ENCODE measurements around the gene TCF7L1.

Gene TCF7L1

DNA sequence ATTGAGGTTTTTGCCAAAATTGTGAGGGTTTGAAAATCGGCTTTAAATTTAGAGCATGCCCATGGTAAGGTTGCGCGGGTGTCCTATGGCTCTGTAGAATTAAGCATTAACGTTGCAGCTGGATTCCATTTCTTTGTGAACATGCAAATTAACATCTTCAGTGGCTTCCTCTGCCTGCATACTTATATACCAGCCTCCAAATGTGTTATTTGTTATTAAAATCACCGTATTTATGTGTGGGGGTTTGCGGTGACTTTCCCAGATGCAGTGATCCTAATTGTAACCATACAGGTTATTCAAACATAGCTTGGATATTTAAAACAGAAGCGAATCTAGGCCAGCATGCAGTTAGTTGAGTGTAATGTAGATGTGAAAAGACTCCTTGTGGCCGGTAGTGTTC, 114.4 kb downstream of the TCF7L1 start:
- DNase-seq (ENCODE audit: low read depth in 1 of 2, low spot score in 1 of 2) = no peak

DNA sequence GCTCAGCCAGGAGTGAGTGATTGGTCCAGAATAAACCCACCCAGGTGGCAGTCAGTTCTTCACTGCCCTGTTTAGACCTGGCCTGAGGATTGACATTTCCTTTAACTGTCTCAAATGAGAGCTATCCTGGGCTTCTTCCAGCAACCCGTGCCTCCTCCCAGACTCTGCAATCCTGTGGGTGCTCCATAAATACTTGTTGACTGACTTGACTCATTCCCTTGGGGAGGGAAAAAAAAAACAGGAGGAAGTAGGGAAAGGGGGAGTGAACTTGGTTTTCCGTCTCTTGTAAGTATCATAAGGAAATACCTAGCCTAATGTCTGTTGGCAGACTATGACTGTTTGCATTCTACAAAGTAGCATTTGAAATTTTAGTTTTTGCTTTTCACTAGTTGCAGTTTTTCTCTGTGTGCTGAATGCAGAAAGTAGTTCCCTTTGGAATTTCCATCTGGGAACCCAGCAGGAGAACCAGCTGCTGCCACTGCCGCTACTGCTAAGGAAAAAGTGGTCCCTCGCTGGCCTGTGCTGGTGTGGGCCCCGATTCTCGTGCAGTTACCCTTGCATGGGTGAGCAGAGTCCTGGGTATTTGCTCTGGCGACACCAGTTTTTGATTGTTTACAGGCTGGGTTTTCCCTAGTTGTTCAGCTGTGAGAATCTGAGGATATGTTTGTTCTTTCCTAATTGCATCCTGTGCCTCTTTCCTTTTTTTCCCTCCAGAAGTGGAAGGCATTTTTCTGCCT, 115.7 kb downstream of the TCF7L1 start:
- no peak for DNase-seq (ENCODE audit: low read depth in 1 of 2, low spot score in 1 of 2)

- no peak for DNase-seq (ENCODE audit: low read depth in 1 of 2, low spot score in 1 of 2)
Measured at GRCh38 chr2:85250045-85250444, 116.9 kb downstream of the TCF7L1 start.

- DNase-seq (ENCODE audit: low read depth in 1 of 2, low spot score in 1 of 2) = no peak
Measured at GRCh38 chr2:85251070-85251616, 118.0 kb downstream of the TCF7L1 start.

DNA sequence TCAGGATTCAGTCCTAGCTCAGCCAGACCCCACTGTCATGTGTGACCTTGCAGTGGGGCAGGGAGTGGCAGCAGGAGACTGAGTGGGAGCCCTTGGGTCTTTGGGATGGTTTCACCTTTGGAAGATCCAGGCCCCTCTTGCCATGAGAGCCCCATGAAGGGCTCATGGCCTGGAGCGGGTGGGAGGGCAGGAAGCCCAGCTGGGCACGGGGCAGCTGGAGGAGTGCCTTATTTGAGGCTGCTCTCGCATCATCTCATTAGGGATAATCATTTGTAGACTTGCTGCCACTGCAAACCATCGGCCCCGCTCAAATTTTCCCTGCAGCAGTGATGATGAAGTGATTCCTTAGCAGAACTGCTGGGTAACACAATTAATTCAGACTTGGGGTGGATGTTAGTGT, 120.7 kb downstream of the TCF7L1 start:
- no peak for DNase-seq (ENCODE audit: low read depth in 1 of 2, low spot score in 1 of 2)

DNA sequence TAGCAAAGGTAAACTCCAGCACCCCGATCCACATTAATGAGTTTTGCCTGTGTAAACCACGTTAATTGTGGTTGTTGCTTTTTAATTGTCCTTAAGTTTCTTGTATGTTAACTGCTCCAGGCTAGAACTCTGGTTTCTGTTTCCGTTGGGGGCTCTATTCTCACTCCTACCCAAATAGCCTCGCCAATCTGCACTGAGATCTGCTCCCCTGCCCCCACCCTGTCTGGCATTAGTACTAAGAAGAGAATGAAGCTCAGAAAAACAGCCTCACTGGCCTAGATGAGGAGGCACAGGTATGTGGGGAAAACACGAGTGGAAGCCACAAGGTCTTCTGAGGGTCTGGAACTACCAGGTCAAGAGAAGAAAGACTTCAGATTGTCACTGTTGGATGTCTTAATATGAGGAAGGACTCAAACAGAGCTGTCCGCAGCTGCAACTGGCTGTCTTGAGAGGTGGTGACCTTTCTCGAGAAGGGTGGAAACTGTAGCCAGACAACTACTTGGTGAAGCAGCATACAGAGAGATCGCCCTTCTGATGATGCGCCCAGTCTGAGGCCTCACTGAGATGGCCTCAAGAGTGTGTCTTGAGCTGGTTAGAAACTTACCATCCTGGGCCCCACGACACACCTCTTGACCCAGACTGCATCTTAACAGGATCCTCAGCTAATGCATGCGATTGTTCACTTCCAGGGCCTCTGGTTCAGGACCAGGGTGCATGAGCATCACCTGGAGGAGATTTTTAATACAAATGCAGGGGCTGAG, 121.5 kb downstream of the TCF7L1 start:
- no peak for DNase-seq (ENCODE audit: low read depth in 1 of 2, low spot score in 1 of 2)

GRCh38 chr2:85255456-85255812, 122.2 kb downstream of the TCF7L1 start:
- no peak for DNase-seq (ENCODE audit: low read depth in 1 of 2, low spot score in 1 of 2)

GRCh38 chr2:85255813-85256594, 122.8 kb downstream of the TCF7L1 start:
- no peak for DNase-seq (ENCODE audit: low read depth in 1 of 2, low spot score in 1 of 2)

DNA sequence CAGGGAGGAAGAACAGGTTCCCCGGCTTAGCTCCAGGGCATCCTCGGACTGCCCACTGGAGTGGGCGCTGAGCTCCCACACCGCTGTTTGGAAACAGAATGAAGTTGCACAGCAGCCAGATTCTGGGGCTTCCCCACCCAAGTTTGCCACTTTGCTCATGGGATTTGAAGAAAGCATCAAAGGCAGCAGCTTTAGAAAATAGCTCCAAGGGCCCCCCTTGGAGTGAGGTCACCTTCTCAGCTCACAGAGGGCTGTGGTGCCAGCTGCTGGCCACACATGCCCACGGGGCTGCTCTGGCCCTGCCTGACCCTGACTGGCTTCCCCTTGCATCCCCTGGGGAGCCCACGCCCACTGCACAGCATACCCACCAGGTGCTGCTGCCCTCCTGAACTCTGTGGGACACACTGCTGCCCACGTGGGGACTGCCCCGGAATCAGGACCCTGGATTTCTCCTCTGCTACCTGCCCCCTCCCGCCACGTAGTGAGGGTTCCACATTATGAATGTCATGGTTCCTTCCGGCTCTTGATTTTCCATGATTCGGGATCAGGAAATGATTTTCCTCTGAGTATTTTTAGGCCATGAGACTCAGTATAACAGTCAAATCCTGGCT, 124.3 kb downstream of the TCF7L1 start:
- DNase-seq (ENCODE audit: low read depth in 1 of 2, low spot score in 1 of 2) = no peak

- no peak for DNase-seq (ENCODE audit: low read depth in 1 of 2, low spot score in 1 of 2)
Measured at GRCh38 chr2:85257970-85258605, 124.9 kb downstream of the TCF7L1 start.

GRCh38 chr2:85259101-85259590, 126.0 kb downstream of the TCF7L1 start:
- DNase-seq (ENCODE audit: low read depth in 1 of 2, low spot score in 1 of 2) = no peak

DNA sequence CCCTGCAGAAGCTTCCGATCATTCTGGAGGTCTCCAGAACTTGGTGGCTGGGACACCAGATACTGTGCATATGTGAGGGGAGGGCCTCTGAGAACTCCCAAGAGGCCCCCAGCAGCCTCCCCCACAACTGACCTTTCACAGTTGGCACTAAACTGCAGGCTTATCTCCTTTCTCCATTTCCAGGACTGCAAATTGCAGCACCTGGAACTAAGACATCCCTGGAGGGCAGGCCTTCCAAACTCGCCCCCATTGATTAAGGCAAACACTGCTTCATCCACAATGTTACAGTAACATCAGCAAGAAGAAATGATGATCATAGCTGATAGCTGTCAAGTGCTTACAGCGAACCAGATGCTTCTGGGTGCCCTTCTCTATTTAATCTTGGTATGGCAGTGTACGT, 126.7 kb downstream of the TCF7L1 start:
- DNase-seq (ENCODE audit: low read depth in 1 of 2, low spot score in 1 of 2) = no peak

DNA sequence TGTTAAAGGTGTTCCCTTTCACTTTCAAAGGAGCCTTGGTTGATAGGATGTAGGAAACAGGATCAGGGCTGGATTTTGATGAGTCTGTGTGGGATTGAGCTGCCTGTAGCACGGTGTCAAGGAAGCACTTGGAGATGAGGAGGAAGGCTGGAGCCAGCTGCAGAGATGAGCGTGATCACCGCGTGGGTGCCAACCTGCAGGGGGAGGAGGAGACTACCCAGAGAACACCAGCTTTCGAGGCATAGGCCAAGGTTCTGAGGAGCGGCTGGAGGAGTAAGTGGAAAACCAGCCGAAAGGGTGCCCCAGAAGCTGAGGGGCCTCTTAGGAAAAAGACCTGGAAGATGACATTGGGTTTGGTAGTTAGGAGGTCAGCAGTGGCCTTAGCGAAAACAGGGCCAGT, 130.4 kb downstream of the TCF7L1 start:
- no peak for DNase-seq (ENCODE audit: low read depth in 1 of 2, low spot score in 1 of 2)

- no peak for DNase-seq (ENCODE audit: low read depth in 1 of 2, low spot score in 1 of 2)
Measured at GRCh38 chr2:85264471-85264870, 131.3 kb downstream of the TCF7L1 start.

GRCh38 chr2:85265304-85265703, 132.1 kb downstream of the TCF7L1 start:
- no peak for DNase-seq (ENCODE audit: low read depth in 1 of 2, low spot score in 1 of 2)

DNA sequence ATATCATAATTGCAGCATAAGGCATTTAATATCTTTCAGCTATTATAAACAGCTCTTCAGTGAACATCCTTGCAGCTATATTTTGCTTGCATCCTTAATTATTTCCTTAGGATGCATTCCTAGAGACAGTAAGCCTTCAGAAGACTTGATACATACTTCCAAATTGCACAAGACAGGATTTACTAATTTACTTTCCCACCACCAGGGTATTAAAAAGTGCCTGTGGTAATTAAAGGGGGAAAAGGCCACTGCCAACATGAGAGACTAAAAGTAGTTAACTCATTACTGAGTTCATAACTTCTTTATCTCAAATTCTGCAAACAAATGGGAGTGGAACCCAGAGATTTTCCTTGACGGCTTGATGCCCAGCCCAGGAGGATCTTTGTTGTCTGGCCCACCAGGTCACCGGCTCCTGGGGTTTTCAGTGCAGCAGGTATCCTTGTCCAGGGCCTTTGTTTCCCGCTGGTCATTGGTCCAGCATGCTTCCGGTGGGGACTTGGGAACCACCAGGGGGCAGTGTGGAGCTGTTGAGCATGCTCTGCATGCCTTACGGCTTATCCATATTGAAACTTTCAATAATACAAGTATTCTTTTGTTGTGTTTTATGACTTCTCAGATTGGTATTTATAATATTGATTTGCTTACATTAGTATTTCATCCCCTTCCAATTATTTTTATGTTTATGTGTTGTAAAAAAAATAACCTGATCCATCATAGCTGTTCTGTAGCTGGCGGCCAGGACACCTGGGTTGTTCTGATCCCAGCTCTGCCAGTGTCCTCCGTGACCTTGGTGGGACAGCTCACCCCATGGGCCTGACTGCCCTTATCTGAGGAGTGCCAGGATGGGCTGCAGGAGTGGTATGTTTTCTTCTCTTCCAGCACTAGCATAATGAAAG, 133.2 kb downstream of the TCF7L1 start:
- DNase-seq (ENCODE audit: low read depth in 1 of 2, low spot score in 1 of 2) = peak; percentile 39 to 54

- no peak for DNase-seq (ENCODE audit: low read depth in 1 of 2, low spot score in 1 of 2)
Measured at GRCh38 chr2:85269959-85270358, 136.8 kb downstream of the TCF7L1 start.

GRCh38 chr2:85272357-85272756, 139.2 kb downstream of the TCF7L1 start:
- no peak for DNase-seq (ENCODE audit: low read depth in 1 of 2, low spot score in 1 of 2)

Measured in activated CD4-positive, alpha-beta T cell treated with anti-CD3 and anti-CD28 coated beads, Interleukin-2, amount 50 U/mL, for 24 hours (primary cell).